OCI-LY1 (cell line): ENCODE results near the gene C2CD5.

Source experiments
- H2AFZ ChIP-seq: fragments of 200-600 bp; sonication (generic), shearing (Covaris generic); 2 replicates; pipeline ENCODE4 v1.6.0; 2014; ENCODE audit warnings: antibody characterized with exemption, mild to moderate bottlenecking, low read length
- H3F3A ChIP-seq: fragments of 200-600 bp; sonication (generic), shearing (Covaris generic); 2 replicates; pipeline ENCODE4 v1.6.0; 2014; ENCODE audit warnings: mild to moderate bottlenecking, antibody characterized with exemption, low read length, moderate library complexity; ENCODE audit not compliant: insufficient read depth
- H3K27ac ChIP-seq: fragments of 200-600 bp; sonication (generic); 2 replicates; pipeline ENCODE4 v1.5.1; 2014; ENCODE audit warnings: low read length, mixed run types, mild to moderate bottlenecking, low read depth; ENCODE audit not compliant: poor library complexity, severe bottlenecking
- H3K27me3 ChIP-seq: fragments of 200-600 bp; sonication (generic); 2 replicates; pipeline ENCODE4 v1.6.0; 2014; ENCODE audit warnings: antibody characterized with exemption, mild to moderate bottlenecking, low read length, moderate library complexity; ENCODE audit not compliant: insufficient read depth
- H3K36me3 ChIP-seq: fragments of 200-600 bp; sonication (generic); 2 replicates; pipeline ENCODE4 v1.6.1; 2014; ENCODE audit warnings: mild to moderate bottlenecking, antibody characterized with exemption, low read length, moderate library complexity, mixed read lengths; ENCODE audit not compliant: insufficient read depth
- H3K4me1 ChIP-seq: fragments of 200-600 bp; sonication (generic); 2 replicates; pipeline ENCODE4 v1.5.1; 2014; ENCODE audit warnings: mild to moderate bottlenecking, low read length, moderate library complexity; ENCODE audit not compliant: insufficient read depth, severe bottlenecking
- H3K4me2 ChIP-seq: fragments of 200-600 bp; sonication (generic), shearing (Covaris generic); 2 replicates; pipeline ENCODE4 v1.6.1; 2014; ENCODE audit warnings: low read length
- H3K4me3 ChIP-seq: fragments of 200-600 bp; sonication (generic); 2 replicates; pipeline ENCODE4 v1.5.1; 2014; ENCODE audit warnings: low read length, low read depth, mild to moderate bottlenecking, mixed read lengths; ENCODE audit not compliant: poor library complexity, severe bottlenecking
- H3K79me2 ChIP-seq: fragments of 200-600 bp; shearing (Covaris generic); 2 replicates; pipeline ENCODE4 v1.6.1; 2016; ENCODE audit warnings: mixed run types, low read length, mixed read lengths; ENCODE audit not compliant: insufficient read depth
- H3K9ac ChIP-seq: fragments of 200-600 bp; sonication (generic), shearing (Covaris generic); 2 replicates; pipeline ENCODE4 v1.6.1; 2014; ENCODE audit warnings: mild to moderate bottlenecking, low read length, mixed read lengths
- H3K9me2 ChIP-seq: fragments of 200-600 bp; sonication (generic), shearing (Covaris generic); 2 replicates; pipeline ENCODE4 v1.6.1; 2014; ENCODE audit warnings: low read depth, mild to moderate bottlenecking, low read length, mixed read lengths
- H3K9me3 ChIP-seq: fragments of 200-600 bp; shearing (Covaris generic); 2 replicates; pipeline ENCODE4 v1.6.1; 2014; ENCODE audit warnings: low read length, mixed read lengths
- H4K20me1 ChIP-seq: fragments of 200-600 bp; sonication (generic), shearing (Covaris generic); 2 replicates; pipeline ENCODE4 v1.6.0; 2016; ENCODE audit warnings: mild to moderate bottlenecking, low read length; ENCODE audit not compliant: insufficient read depth
- CTCF ChIP-seq: fragments of 200-600 bp; sonication (generic), shearing (Covaris generic); IDR thresholded peaks from 2 replicates; pipeline ENCODE4 v1.5.1; 2017; ENCODE audit warnings: mild to moderate bottlenecking, antibody characterized with exemption, low read length, moderate library complexity, mixed read lengths
- EZH2 ChIP-seq: fragments of 200-600 bp; sonication (generic), shearing (Covaris generic); IDR thresholded peaks from 2 replicates; pipeline ENCODE4 v1.8.0; 2017; ENCODE audit warnings: borderline replicate concordance, mixed run types, mild to moderate bottlenecking, antibody characterized with exemption, low read length, moderate library complexity, mixed read lengths

The C2CD5 gene

GRCh38 chr12:22480016-22480415 is 64.3 kb downstream of the C2CD5 start:
- no peaks in the 10 kb centered on the region for H3K27me3 ChIP-seq
- no peaks in the 10 kb centered on the region for H3K9me3 ChIP-seq
- 0 out of 2 replicates have a peak, but pooled peaks cover 1% of the 10 kb centered on the region for H3F3A ChIP-seq
- H3K4me1 ChIP-seq = peaks cover 8% of the 10 kb centered on the region
- H3K79me2 ChIP-seq = no peaks in the 10 kb centered on the region
- H3K4me3 ChIP-seq = no peak overlapping the region
- H3K9ac ChIP-seq = no peak overlapping the region
- no peaks in the 10 kb centered on the region for H3K9me2 ChIP-seq
- no peak overlapping the region for H2AFZ ChIP-seq
- H4K20me1 ChIP-seq = no peaks in the 10 kb centered on the region
- H3K4me2 ChIP-seq = no peak overlapping the region
- no peak overlapping the region for H3K27ac ChIP-seq
- no peak for TF ChIP-seq CTCF
- no peak for TF ChIP-seq EZH2
- H3K36me3 ChIP-seq = peaks cover 41% of the 10 kb centered on the region

- peaks cover 16% of the 10 kb centered on the region for H3K4me1 ChIP-seq
- H4K20me1 ChIP-seq = no peaks in the 10 kb centered on the region
- H3K4me2 ChIP-seq = no peak overlapping the region
- no peaks in the 10 kb centered on the region for H3K9me3 ChIP-seq
- H3K9ac ChIP-seq = no peak overlapping the region
- no peaks in the 10 kb centered on the region for H3K27me3 ChIP-seq
- no peak overlapping the region for H2AFZ ChIP-seq
- H3K36me3 ChIP-seq = peaks cover 32% of the 10 kb centered on the region; the same call in 1 of the 2 replicates
- H3F3A ChIP-seq = 0 out of 2 replicates have a peak, but pooled peaks cover 4% of the 10 kb centered on the region
- no peak overlapping the region for H3K27ac ChIP-seq
- no peak overlapping the region for H3K4me3 ChIP-seq
- no peak for TF ChIP-seq CTCF
- TF ChIP-seq EZH2 = no peak
- H3K79me2 ChIP-seq = no peaks in the 10 kb centered on the region
- H3K9me2 ChIP-seq = no peaks in the 10 kb centered on the region
Measured at GRCh38 chr12:22477894-22478287, 66.5 kb downstream of the C2CD5 start.

- Histone ChIP-seq H3K9ac (no peak overlapping the region), H3F3A (0 out of 2 replicates have a peak, but pooled peaks cover 4% of the 10 kb centered on the region), H2AFZ (no peak overlapping the region), H3K4me3 (no peak overlapping the region), H3K27ac (no peak overlapping the region), H3K9me2 (no peaks in the 10 kb centered on the region), H3K9me3 (no peaks in the 10 kb centered on the region), H3K79me2 (no peaks in the 10 kb centered on the region), H3K27me3 (no peaks in the 10 kb centered on the region), H4K20me1 (no peaks in the 10 kb centered on the region), H3K4me1 (peaks cover 16% of the 10 kb centered on the region), H3K36me3 (peaks cover 27% of the 10 kb centered on the region; the same call in 1 of the 2 replicates), H3K4me2 (no peak overlapping the region)
- TF ChIP-seq EZH2 (no peak), CTCF (no peak)
Measured at GRCh38 chr12:22477166-22477893, 67.0 kb downstream of the C2CD5 start.
